Heart left ventricle (tissue), 13 donors: ENCODE results near the gene TMC4.

Experiments used
- POLR2A ChIP-seq, 2 donors: fragments of 450-650 bp; IDR thresholded peaks; one replicate each; pipeline ENCODE4 v1.6.1; 2017; ENCODE audit warnings: antibody characterized with exemption in 2 of 2, mild to moderate bottlenecking in 2 of 2, moderate library complexity in 2 of 2
- TF ChIP-seq, protein P1 (sequence below), 12 donors: fragments of 200-600 bp; sonication (generic) in 4 of 12; IDR thresholded peaks; one replicate each; pipeline versions ENCODE4 v1.5.0 to v1.8.0; 2018 to 2022; ENCODE audit warnings: antibody characterized with exemption in 12 of 12, mild to moderate bottlenecking in 5 of 12
- donor health status: ischemic (EF 13 %, LVEDD 7.1; RV severe dilation, severe dysfunction).
- donor health status: DM: no; HTN: yes; CAD: no.
- donor health status: DM: no; HTN: no; CAD: no.
- donor health status: ischemic (EF 25% LVEDD 6.9; RV normal size, moderate dysfunction).
- donor health status: ischemic (EF 25% LVEDD 5.7; RV mildly dilated, moderate dysfunction).
- donor health status: ischemic (EF 35%, LVEDD 5.7; RV mildly dilated, moderate dysfunction).
- donor health status: nonischemic (EF 11% LVEDD 7.7; RV severe dilation, severe dysfunction).
- donor health status: DM: yes; HTN: yes; CAD: no.
- donor health status: PGD.
- donor health status: ischemic (EF 29% LVEDD 5.4; RV normal size, mild dysfunction).
- donor health status: nonischemic (EF 23%, LVEDD 6.1; RV moderate dilation, normal function).

DNA sequence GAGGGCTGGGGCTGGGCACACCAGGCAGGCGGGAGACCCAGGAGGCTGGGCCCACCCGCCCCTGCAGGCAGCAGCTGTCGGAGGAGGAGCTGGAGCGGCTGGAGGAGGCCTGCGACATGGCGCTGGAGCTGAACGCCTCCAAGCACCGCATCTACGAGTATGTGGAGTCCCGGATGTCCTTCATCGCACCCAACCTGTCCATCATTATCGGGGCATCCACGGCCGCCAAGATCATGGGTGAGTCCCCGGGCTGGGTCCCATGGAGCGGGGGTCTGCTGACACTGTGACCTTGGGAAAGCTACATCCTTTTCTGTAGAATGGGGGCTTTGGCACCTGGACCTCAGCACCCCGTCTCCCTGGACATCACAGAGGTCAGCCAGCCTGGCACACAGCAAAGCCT, 49.3 kb downstream of the TMC4 start:
- TF ChIP-seq, protein P1, sequence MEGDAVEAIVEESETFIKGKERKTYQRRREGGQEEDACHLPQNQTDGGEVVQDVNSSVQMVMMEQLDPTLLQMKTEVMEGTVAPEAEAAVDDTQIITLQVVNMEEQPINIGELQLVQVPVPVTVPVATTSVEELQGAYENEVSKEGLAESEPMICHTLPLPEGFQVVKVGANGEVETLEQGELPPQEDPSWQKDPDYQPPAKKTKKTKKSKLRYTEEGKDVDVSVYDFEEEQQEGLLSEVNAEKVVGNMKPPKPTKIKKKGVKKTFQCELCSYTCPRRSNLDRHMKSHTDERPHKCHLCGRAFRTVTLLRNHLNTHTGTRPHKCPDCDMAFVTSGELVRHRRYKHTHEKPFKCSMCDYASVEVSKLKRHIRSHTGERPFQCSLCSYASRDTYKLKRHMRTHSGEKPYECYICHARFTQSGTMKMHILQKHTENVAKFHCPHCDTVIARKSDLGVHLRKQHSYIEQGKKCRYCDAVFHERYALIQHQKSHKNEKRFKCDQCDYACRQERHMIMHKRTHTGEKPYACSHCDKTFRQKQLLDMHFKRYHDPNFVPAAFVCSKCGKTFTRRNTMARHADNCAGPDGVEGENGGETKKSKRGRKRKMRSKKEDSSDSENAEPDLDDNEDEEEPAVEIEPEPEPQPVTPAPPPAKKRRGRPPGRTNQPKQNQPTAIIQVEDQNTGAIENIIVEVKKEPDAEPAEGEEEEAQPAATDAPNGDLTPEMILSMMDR (IDR thresholded peaks at IDR 0.05): no peak
- TF ChIP-seq POLR2A (IDR thresholded peaks at IDR 0.05): no peak
